Measurements from ENCODE around the gene NDUFA8. TPM values are rescaled to one million over a fixed set of nuclear protein-coding genes. Genes with fewer than 3 reads are reported as not detected.
A peak's percentile ranks its signal among the peaks of the same experiment; 100 is the strongest.

The NDUFA8 gene
- total RNA-seq, 1 donor from 2014 or later = 46.1 TPM

DNA sequence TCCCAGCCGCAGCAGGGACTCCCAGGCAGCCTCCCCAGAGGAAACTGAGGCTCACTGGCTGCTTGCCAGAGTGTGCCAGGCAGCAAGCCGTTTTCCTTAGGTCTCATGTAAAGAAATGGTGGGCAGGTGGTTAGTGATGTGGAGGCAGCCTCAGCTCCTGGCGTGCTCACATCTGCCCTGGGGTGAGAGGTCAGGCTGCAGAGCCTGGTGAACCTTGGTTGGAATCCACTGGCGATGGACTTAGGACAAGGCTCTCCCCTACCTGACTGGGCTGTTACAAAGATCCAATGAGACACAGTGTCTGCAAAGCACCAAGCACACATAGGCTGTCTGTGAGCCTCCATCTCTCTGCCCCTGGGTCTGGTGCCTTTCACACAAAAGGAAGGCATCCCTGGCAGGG is 38.3 kb upstream of the NDUFA8 start:
- H3K27me3 Mint-ChIP-seq (ENCODE audit: unreplicated experiment) = no peaks in the 10 kb centered on the region
- DNase-seq = no peak
- H3K4me3 Mint-ChIP-seq (ENCODE audit: unreplicated experiment) = no peak overlapping the region
- no peaks in the 10 kb centered on the region for H3K9me3 Mint-ChIP-seq (ENCODE audit: unreplicated experiment)
- no peaks in the 10 kb centered on the region for H3K36me3 Mint-ChIP-seq (ENCODE audit: unreplicated experiment)
- no peak overlapping the region for H3K27ac Mint-ChIP-seq (ENCODE audit: unreplicated experiment)
- TF ChIP-seq, protein P1, sequence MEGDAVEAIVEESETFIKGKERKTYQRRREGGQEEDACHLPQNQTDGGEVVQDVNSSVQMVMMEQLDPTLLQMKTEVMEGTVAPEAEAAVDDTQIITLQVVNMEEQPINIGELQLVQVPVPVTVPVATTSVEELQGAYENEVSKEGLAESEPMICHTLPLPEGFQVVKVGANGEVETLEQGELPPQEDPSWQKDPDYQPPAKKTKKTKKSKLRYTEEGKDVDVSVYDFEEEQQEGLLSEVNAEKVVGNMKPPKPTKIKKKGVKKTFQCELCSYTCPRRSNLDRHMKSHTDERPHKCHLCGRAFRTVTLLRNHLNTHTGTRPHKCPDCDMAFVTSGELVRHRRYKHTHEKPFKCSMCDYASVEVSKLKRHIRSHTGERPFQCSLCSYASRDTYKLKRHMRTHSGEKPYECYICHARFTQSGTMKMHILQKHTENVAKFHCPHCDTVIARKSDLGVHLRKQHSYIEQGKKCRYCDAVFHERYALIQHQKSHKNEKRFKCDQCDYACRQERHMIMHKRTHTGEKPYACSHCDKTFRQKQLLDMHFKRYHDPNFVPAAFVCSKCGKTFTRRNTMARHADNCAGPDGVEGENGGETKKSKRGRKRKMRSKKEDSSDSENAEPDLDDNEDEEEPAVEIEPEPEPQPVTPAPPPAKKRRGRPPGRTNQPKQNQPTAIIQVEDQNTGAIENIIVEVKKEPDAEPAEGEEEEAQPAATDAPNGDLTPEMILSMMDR (IDR thresholded peaks at IDR 0.05; ENCODE audit: partially characterized antibody, unreplicated experiment) = no peak
- H3K4me1 Mint-ChIP-seq (ENCODE audit: low read depth, unreplicated experiment) = peaks cover 10% of the 10 kb centered on the region

DNA sequence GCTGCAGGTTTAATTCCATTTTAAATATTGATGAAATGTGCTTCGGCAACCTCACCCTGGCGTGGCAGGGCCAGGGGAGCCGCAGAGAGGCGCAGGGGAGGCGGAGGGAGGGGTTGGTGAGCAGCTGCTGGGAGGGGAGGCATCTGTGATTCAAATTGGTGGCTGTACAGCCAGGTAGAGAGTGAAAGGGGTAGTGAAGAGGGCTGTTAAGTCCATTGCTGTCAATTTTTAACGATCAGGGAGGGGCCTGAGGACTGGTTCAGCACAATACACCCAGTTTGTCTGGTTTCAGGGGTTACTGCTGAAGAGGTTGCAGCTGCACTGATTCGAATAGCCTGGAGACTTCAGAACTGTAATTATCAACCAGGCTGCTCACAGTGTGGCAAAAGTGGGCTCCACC is 37.8 kb upstream of the NDUFA8 start:
- peak; percentile 51 for DNase-seq
- Mint-ChIP-seq H3K27ac (ENCODE audit: unreplicated experiment) (no peak overlapping the region), H3K9me3 (ENCODE audit: unreplicated experiment) (no peaks in the 10 kb centered on the region), H3K4me3 (ENCODE audit: unreplicated experiment) (no peak overlapping the region), H3K27me3 (ENCODE audit: unreplicated experiment) (no peaks in the 10 kb centered on the region), H3K4me1 (ENCODE audit: low read depth, unreplicated experiment) (peaks cover 10% of the 10 kb centered on the region), H3K36me3 (ENCODE audit: unreplicated experiment) (no peaks in the 10 kb centered on the region)
- TF ChIP-seq, protein P1 (IDR thresholded peaks at IDR 0.05; ENCODE audit: partially characterized antibody, unreplicated experiment) = no peak

DNA sequence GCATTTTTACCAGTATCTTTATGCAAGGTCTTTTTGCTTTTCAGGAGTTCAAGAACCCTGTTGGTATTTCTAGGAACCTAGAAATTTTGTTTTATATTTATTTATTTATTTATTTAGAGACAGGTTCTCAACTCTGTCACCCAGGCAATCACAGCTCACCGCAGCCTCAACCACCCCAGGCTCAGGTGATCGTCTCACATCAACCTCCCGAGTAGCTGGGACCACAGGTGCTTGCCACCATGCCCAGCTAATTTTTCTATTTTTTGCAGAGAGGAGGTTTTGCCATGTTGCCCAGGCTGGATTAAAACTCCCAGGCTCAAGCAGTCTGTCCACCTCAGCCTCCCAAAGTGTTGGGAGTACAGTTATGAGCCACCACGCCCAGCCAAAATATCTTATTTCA is 36.3 kb upstream of the NDUFA8 start:
- H3K4me1 Mint-ChIP-seq (ENCODE audit: low read depth, unreplicated experiment) = peaks cover 10% of the 10 kb centered on the region
- no peaks in the 10 kb centered on the region for H3K36me3 Mint-ChIP-seq (ENCODE audit: unreplicated experiment)
- no peak overlapping the region for H3K4me3 Mint-ChIP-seq (ENCODE audit: unreplicated experiment)
- no peaks in the 10 kb centered on the region for H3K9me3 Mint-ChIP-seq (ENCODE audit: unreplicated experiment)
- TF ChIP-seq, protein P1 (IDR thresholded peaks at IDR 0.05; ENCODE audit: partially characterized antibody, unreplicated experiment) = no peak
- DNase-seq = no peak
- H3K27ac Mint-ChIP-seq (ENCODE audit: unreplicated experiment) = no peak overlapping the region
- H3K27me3 Mint-ChIP-seq (ENCODE audit: unreplicated experiment) = no peaks in the 10 kb centered on the region

DNA sequence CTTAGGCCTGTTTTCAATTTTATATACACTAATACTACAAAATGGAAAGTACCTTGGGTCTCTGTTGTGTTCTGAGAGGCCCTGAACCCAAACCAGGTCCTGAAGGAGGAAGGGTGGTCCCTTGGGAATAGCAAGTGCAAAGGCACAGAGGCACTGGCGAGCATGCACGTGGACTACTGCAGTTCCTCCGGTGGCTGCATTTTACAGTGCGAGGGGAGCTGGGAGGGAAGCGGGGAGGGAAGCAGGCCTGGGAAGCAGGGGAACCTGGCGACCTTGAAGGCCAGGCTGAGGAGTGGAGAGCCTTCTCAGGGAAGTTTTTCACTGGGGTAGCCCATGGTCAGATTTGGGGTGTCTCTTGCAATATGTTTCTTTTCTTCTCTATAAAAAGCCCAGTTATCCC is 34.1 kb upstream of the NDUFA8 start:
- Mint-ChIP-seq H3K4me1 (ENCODE audit: low read depth, unreplicated experiment) (peaks cover 10% of the 10 kb centered on the region), H3K4me3 (ENCODE audit: unreplicated experiment) (no peak overlapping the region), H3K36me3 (ENCODE audit: unreplicated experiment) (no peaks in the 10 kb centered on the region), H3K9me3 (ENCODE audit: unreplicated experiment) (no peaks in the 10 kb centered on the region), H3K27me3 (ENCODE audit: unreplicated experiment) (no peaks in the 10 kb centered on the region), H3K27ac (ENCODE audit: unreplicated experiment) (no peak overlapping the region)
- TF ChIP-seq, protein P1 (IDR thresholded peaks at IDR 0.05; ENCODE audit: partially characterized antibody, unreplicated experiment) = no peak
- DNase-seq = no peak

DNA sequence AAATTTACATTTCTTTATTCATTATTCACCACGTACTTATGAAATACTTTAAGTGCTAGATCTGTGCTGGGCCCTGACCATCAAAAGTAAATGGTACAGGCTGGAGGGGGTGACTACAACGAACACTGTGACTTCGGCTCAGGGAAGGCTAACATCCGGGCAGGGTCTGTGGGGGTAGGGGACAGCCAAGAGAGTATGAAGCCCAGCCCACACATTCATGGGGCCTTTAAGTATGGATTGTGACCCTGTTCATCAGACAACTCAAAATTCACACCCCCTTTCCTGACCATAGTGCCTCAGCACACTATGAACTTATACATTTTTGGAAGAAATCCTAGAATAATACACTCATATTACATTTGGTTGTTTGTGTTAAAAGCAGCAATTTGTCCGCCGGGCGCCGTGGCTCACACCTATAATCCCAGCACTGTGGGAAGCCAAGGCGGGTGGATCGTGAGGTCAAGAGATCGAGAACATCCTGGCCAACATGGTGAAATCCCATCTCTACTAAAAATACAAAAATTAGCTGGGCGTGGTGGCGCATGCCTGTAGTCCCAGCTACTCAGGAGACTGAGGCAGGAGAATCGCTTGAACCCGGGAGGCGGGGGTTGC is 33.4 kb upstream of the NDUFA8 start:
- Mint-ChIP-seq H3K27ac (ENCODE audit: unreplicated experiment) (no peak overlapping the region), H3K4me1 (ENCODE audit: low read depth, unreplicated experiment) (peaks cover 6% of the 10 kb centered on the region), H3K9me3 (ENCODE audit: unreplicated experiment) (no peaks in the 10 kb centered on the region), H3K36me3 (ENCODE audit: unreplicated experiment) (no peaks in the 10 kb centered on the region), H3K27me3 (ENCODE audit: unreplicated experiment) (no peaks in the 10 kb centered on the region), H3K4me3 (ENCODE audit: unreplicated experiment) (no peak overlapping the region)
- no peak for DNase-seq
- TF ChIP-seq, protein P1 (IDR thresholded peaks at IDR 0.05; ENCODE audit: partially characterized antibody, unreplicated experiment) = no peak

Data from glutamatergic neuron (in vitro differentiated cells).